Measurements from ENCODE around the gene ZAP70.

DNA sequence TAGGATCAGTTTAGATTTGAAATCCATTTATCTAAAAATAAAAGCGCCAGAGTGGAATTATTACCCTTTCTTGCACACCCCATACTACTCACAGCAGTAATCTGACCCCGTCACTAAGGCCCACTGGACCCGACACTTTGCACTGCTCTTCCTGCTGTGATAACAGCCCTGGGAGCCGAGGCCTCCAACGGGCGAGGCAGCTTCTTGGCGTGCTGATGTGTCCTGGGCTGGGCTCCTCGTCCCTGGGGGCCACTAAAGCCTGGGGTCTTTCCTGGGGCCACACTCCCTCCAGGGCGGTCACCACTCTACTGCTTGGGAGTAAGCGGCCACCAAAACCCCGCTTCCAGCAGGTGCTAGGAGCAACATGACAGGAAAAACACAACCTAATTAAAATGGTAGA is 61.7 kb downstream of the ZAP70 start:
- TF ChIP-seq SP1 (IDR thresholded peaks at IDR 0.05) (no peak), HDGF (IDR thresholded peaks at IDR 0.05; ENCODE audit: borderline replicate concordance) (no peak), LEF1 (IDR thresholded peaks at IDR 0.05; ENCODE audit: borderline replicate concordance) (no peak), NFRKB (IDR thresholded peaks at IDR 0.05) (no peak)

Data from HEK293T (cell line).